Endothelial cell (in vitro differentiated cells): ENCODE measurements around the gene ARFGAP1. TPM values are rescaled to one million over a fixed set of nuclear protein-coding genes. Genes with fewer than 3 reads are reported as not detected.

ENCODE experiments used
- DNase-seq: peaks from one replicate; pipeline ENCODE4 v3.0.0; 2021; ENCODE audit warnings: low spot score
- H3K27ac Mint-ChIP-seq: one replicate; pipeline ENCODE4 v1.8.0; 2021; ENCODE audit warnings: mixed read lengths, inconsistent platforms; ENCODE audit not compliant: unreplicated experiment
- H3K27me3 Mint-ChIP-seq: one replicate; pipeline ENCODE4 v1.8.0; 2021; ENCODE audit warnings: mild to moderate bottlenecking, moderate library complexity, mixed read lengths, inconsistent platforms; ENCODE audit not compliant: unreplicated experiment
- H3K36me3 Mint-ChIP-seq: one replicate; pipeline ENCODE4 v1.8.0; 2021; ENCODE audit warnings: mild to moderate bottlenecking, low read depth, mixed read lengths, inconsistent platforms; ENCODE audit not compliant: unreplicated experiment
- H3K4me1 Mint-ChIP-seq: one replicate; pipeline ENCODE4 v1.8.0; 2021; ENCODE audit warnings: mild to moderate bottlenecking, mixed read lengths, inconsistent platforms; ENCODE audit not compliant: unreplicated experiment
- H3K4me3 Mint-ChIP-seq: one replicate; pipeline ENCODE4 v1.8.0; 2021; ENCODE audit warnings: mild to moderate bottlenecking, mixed read lengths, inconsistent platforms; ENCODE audit not compliant: unreplicated experiment
- H3K9me3 Mint-ChIP-seq: one replicate; pipeline ENCODE4 v1.8.0; 2021; ENCODE audit warnings: mixed read lengths, inconsistent platforms; ENCODE audit not compliant: unreplicated experiment
- CTCF ChIP-seq: fragments of 200-600 bp; sonication (generic); IDR thresholded peaks from one replicate; pipeline ENCODE4 v1.5.0; 2021; ENCODE audit warnings: antibody characterized with exemption; ENCODE audit not compliant: unreplicated experiment
- total RNA-seq: library from RNA; stranded (reverse); fragmentation: NEBNext Ultra II Directional; extraction: Animal tissue kit (Norgen Biotek cat#: 25700); gene quantifications from one replicate; pipeline ENCODE4 v1.2.1, GENCODE V29; 2021; ENCODE audit not compliant: unreplicated experiment

Gene ARFGAP1
- total RNA-seq, 1 donor from 2014 or later, result 106 TPM

GRCh38 chr20:63236116-63236837 lies 36.3 kb upstream of the ARFGAP1 start:
- TF ChIP-seq CTCF, result no peak
- Mint-ChIP-seq H3K36me3 (no peaks in the 10 kb centered on the region), H3K27me3 (no peaks in the 10 kb centered on the region), H3K27ac (no peak overlapping the region), H3K4me1 (no peaks in the 10 kb centered on the region), H3K9me3 (no peaks in the 10 kb centered on the region), H3K4me3 (no peak overlapping the region)
- DNase-seq, result no peak

- Mint-ChIP-seq H3K9me3 (no peaks in the 10 kb centered on the region), H3K27ac (no peak overlapping the region), H3K36me3 (no peaks in the 10 kb centered on the region), H3K27me3 (peaks cover 3% of the 10 kb centered on the region), H3K4me1 (no peaks in the 10 kb centered on the region), H3K4me3 (no peak overlapping the region)
- TF ChIP-seq CTCF, result no peak
- no peak for DNase-seq
Measured at GRCh38 chr20:63238031-63238430, 34.6 kb upstream of the ARFGAP1 start.

- no peak for DNase-seq
- Mint-ChIP-seq H3K27ac (no peak overlapping the region), H3K36me3 (no peaks in the 10 kb centered on the region), H3K4me3 (no peak overlapping the region), H3K4me1 (no peaks in the 10 kb centered on the region), H3K27me3 (peaks cover 3% of the 10 kb centered on the region), H3K9me3 (no peaks in the 10 kb centered on the region)
- TF ChIP-seq CTCF, result no peak
Measured at GRCh38 chr20:63238514-63239125, 34.0 kb upstream of the ARFGAP1 start.

- no peaks in the 10 kb centered on the region for H3K9me3 Mint-ChIP-seq
- TF ChIP-seq CTCF, result no peak
- no peaks in the 10 kb centered on the region for H3K36me3 Mint-ChIP-seq
- H3K27ac Mint-ChIP-seq, result no peak overlapping the region
- peaks cover 3% of the 10 kb centered on the region for H3K27me3 Mint-ChIP-seq
- DNase-seq, result no peak
- H3K4me1 Mint-ChIP-seq, result no peaks in the 10 kb centered on the region
- no peak overlapping the region for H3K4me3 Mint-ChIP-seq
Measured at GRCh38 chr20:63239431-63239830, 33.2 kb upstream of the ARFGAP1 start.

DNA sequence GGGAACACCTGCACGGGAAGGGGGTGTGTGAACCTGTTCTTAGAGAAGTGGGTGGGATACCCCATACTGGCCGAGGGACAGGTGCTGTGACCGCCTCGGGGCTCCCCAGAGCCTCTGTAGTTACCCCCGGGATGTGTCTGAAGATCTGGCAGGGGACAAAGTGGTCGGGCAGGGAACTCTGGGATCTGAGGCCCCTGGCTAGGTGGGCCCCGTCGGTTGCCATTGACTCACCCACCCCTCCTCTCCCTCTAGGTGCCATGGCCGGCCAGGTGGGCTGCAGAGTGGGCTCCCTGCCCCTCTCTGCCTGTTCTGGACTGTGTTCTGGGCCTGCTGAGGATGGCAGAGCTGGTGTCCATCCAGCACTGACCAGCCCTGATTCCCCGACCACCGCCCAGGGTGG lies 32.6 kb upstream of the ARFGAP1 start:
- no peak overlapping the region for H3K27ac Mint-ChIP-seq

More for the DNA sequence above, 32.6 kb upstream of the ARFGAP1 start:
- no peaks in the 10 kb centered on the region for H3K4me1 Mint-ChIP-seq
- TF ChIP-seq CTCF, result no peak
- no peak overlapping the region for H3K4me3 Mint-ChIP-seq
- H3K9me3 Mint-ChIP-seq, result no peaks in the 10 kb centered on the region
- no peaks in the 10 kb centered on the region for H3K36me3 Mint-ChIP-seq
- peaks cover 3% of the 10 kb centered on the region for H3K27me3 Mint-ChIP-seq
- no peak for DNase-seq
